Neural crest cell (in vitro differentiated cells): Measurements from ENCODE around the gene SLC15A1. TPM values are rescaled to one million over a fixed set of nuclear protein-coding genes. Genes with fewer than 3 reads are reported as not detected.

Source experiments
- DNase-seq: peaks from one replicate; pipeline ENCODE4 v3.0.0; 2021; ENCODE audit warnings: low read depth, mixed read lengths, low spot score
- H3K27ac Mint-ChIP-seq: one replicate; pipeline ENCODE4 v1.8.0; 2021; ENCODE audit warnings: mild to moderate bottlenecking, mixed read lengths; ENCODE audit not compliant: unreplicated experiment
- H3K27me3 Mint-ChIP-seq: 2 replicates; pipeline ENCODE4 v1.8.0; 2021; ENCODE audit warnings: low read depth, mild to moderate bottlenecking, mixed read lengths
- H3K36me3 Mint-ChIP-seq: 2 replicates; pipeline ENCODE4 v1.8.0; 2021; ENCODE audit warnings: low read depth, mild to moderate bottlenecking, mixed read lengths
- H3K4me1 Mint-ChIP-seq: 2 replicates; pipeline ENCODE4 v1.8.0; 2021; ENCODE audit warnings: mixed read lengths
- H3K4me3 Mint-ChIP-seq: one replicate; pipeline ENCODE4 v1.8.0; 2021; ENCODE audit warnings: mild to moderate bottlenecking, mixed read lengths
- H3K9me3 Mint-ChIP-seq: 2 replicates; pipeline ENCODE4 v1.8.0; 2021; ENCODE audit warnings: mixed read lengths
- total RNA-seq: library from RNA; stranded (reverse); gene quantifications from 2 replicates; pipeline ENCODE4 v1.2.1, GENCODE V29; 2021
- TF ChIP-seq, protein P1 (sequence below): fragments of 200-600 bp; sonication (generic); conservative IDR thresholded peaks from 2 replicates; pipeline ENCODE4 v1.5.0; 2021; ENCODE audit warnings: antibody characterized with exemption, mild to moderate bottlenecking

The SLC15A1 gene
- total RNA-seq, 1 donor from 2014 or later = not detected

GRCh38 chr13:98719527-98720250, 32.8 kb downstream of the SLC15A1 start:
- DNase-seq = no peak
- Mint-ChIP-seq H3K27ac (no peak overlapping the region), H3K36me3 (no peaks in the 10 kb centered on the region), H3K4me1 (no peaks in the 10 kb centered on the region), H3K9me3 (no peaks in the 10 kb centered on the region), H3K27me3 (no peaks in the 10 kb centered on the region), H3K4me3 (no peak overlapping the region)
- TF ChIP-seq, protein P1, sequence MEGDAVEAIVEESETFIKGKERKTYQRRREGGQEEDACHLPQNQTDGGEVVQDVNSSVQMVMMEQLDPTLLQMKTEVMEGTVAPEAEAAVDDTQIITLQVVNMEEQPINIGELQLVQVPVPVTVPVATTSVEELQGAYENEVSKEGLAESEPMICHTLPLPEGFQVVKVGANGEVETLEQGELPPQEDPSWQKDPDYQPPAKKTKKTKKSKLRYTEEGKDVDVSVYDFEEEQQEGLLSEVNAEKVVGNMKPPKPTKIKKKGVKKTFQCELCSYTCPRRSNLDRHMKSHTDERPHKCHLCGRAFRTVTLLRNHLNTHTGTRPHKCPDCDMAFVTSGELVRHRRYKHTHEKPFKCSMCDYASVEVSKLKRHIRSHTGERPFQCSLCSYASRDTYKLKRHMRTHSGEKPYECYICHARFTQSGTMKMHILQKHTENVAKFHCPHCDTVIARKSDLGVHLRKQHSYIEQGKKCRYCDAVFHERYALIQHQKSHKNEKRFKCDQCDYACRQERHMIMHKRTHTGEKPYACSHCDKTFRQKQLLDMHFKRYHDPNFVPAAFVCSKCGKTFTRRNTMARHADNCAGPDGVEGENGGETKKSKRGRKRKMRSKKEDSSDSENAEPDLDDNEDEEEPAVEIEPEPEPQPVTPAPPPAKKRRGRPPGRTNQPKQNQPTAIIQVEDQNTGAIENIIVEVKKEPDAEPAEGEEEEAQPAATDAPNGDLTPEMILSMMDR = no peak

- DNase-seq = no peak
- TF ChIP-seq, protein P1 = no peak
- Mint-ChIP-seq H3K4me1 (no peaks in the 10 kb centered on the region), H3K36me3 (no peaks in the 10 kb centered on the region), H3K27me3 (no peaks in the 10 kb centered on the region), H3K9me3 (no peaks in the 10 kb centered on the region), H3K27ac (no peak overlapping the region), H3K4me3 (no peak overlapping the region)
Measured at GRCh38 chr13:98717891-98718290, 34.6 kb downstream of the SLC15A1 start.

DNA sequence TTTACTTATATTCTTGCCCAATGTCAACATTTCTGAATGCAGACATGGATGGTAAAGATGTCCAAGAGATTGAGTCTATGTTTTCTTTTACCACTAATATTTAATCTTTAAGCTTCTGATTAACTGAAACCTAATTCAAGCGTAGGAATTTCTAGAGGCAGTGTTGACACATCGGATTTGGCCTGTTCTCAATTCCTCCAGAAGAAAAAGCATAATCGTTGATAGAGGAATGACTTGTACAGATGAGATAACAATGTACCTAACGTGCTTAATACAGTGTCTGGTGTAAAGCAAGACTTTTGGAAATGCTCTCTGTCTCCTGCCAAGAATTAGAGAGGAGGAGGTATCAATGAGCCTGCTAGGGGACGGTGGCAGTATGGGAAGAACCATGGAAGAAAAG, 35.2 kb downstream of the SLC15A1 start:
- no peaks in the 10 kb centered on the region for H3K27me3 Mint-ChIP-seq
- DNase-seq = no peak
- H3K9me3 Mint-ChIP-seq = no peaks in the 10 kb centered on the region
- H3K36me3 Mint-ChIP-seq = no peaks in the 10 kb centered on the region
- H3K4me1 Mint-ChIP-seq = no peaks in the 10 kb centered on the region
- H3K4me3 Mint-ChIP-seq = no peak overlapping the region
- TF ChIP-seq, protein P1 = no peak
- no peak overlapping the region for H3K27ac Mint-ChIP-seq

GRCh38 chr13:98710521-98710920, 42.0 kb downstream of the SLC15A1 start:
- H3K36me3 Mint-ChIP-seq = no peaks in the 10 kb centered on the region
- no peak for DNase-seq
- no peak overlapping the region for H3K4me3 Mint-ChIP-seq
- peaks cover 2% of the 10 kb centered on the region for H3K27me3 Mint-ChIP-seq
- H3K9me3 Mint-ChIP-seq = no peaks in the 10 kb centered on the region
- H3K4me1 Mint-ChIP-seq = no peaks in the 10 kb centered on the region
- TF ChIP-seq, protein P1 = no peak
- no peak overlapping the region for H3K27ac Mint-ChIP-seq

- H3K27me3 Mint-ChIP-seq = peaks cover 6% of the 10 kb centered on the region
- H3K4me1 Mint-ChIP-seq = no peaks in the 10 kb centered on the region
- no peak for DNase-seq
- H3K27ac Mint-ChIP-seq = no peak overlapping the region
- H3K36me3 Mint-ChIP-seq = no peaks in the 10 kb centered on the region
- no peaks in the 10 kb centered on the region for H3K9me3 Mint-ChIP-seq
- H3K4me3 Mint-ChIP-seq = no peak overlapping the region
- TF ChIP-seq, protein P1 = no peak
Measured at GRCh38 chr13:98707281-98707999, 45.0 kb downstream of the SLC15A1 start.
